NK-92 treated with Interleukin-12 subunit alpha and Interleukin-12 subunit beta, amount 100 ng/mL, for 24 hours (cell line): ENCODE data around the gene CYP2J2.
"Not testable (repeated sequence)": the region's sequence is repeated elsewhere in the genome, so short reads cannot be mapped to it uniquely, and the experiment has no call there.

ENCODE experiments used
- DNase-seq: peaks from one replicate; lab custom pipeline; 2025; lab: John Stamatoyannopoulos, UW

Gene CYP2J2

GRCh38 chr1:59917785-59918180, 8.8 kb downstream of the CYP2J2 start:
- no peak for DNase-seq

- DNase-seq = no peak
Observed at GRCh38 chr1:59917026-59917784, 9.4 kb downstream of the CYP2J2 start.

- no peak for DNase-seq
Observed at GRCh38 chr1:59915516-59915915, 11.1 kb downstream of the CYP2J2 start.

GRCh38 chr1:59914791-59915286, 11.7 kb downstream of the CYP2J2 start:
- not testable (repeated sequence) for DNase-seq

GRCh38 chr1:59908682-59909081, 17.9 kb downstream of the CYP2J2 start:
- no peak for DNase-seq

- DNase-seq = no peak
Observed at GRCh38 chr1:59908084-59908483, 18.5 kb downstream of the CYP2J2 start.

- no peak for DNase-seq
Observed at GRCh38 chr1:59906931-59907330, 19.6 kb downstream of the CYP2J2 start.

- no peak for DNase-seq
Observed at GRCh38 chr1:59903141-59903754, 23.3 kb downstream of the CYP2J2 start.

- DNase-seq = no peak
Observed at GRCh38 chr1:59901770-59902388, 24.7 kb downstream of the CYP2J2 start.

GRCh38 chr1:59900640-59901039, 25.9 kb downstream of the CYP2J2 start:
- no peak for DNase-seq

- no peak for DNase-seq
Observed at GRCh38 chr1:59898927-59899326, 27.6 kb downstream of the CYP2J2 start.

- DNase-seq = no peak
Observed at GRCh38 chr1:59897165-59897564, 29.4 kb downstream of the CYP2J2 start.

- DNase-seq = no peak
Observed at GRCh38 chr1:59892841-59893811, 33.4 kb downstream of the CYP2J2 start.

GRCh38 chr1:59885160-59885832, 41.3 kb downstream of the CYP2J2 start:
- no peak for DNase-seq

GRCh38 chr1:59880735-59881134, 45.8 kb downstream of the CYP2J2 start:
- DNase-seq = no peak

GRCh38 chr1:59879996-59880505, 46.5 kb downstream of the CYP2J2 start:
- no peak for DNase-seq

- DNase-seq = peak; percentile 15
Observed at GRCh38 chr1:59879574-59879973, 47.0 kb downstream of the CYP2J2 start.

- no peak for DNase-seq
Observed at GRCh38 chr1:59878370-59878769, 48.2 kb downstream of the CYP2J2 start.

GRCh38 chr1:59877108-59877682, 49.4 kb downstream of the CYP2J2 start:
- no peak for DNase-seq

GRCh38 chr1:59871746-59872145, 54.8 kb downstream of the CYP2J2 start:
- DNase-seq = no peak

- DNase-seq = no peak
Observed at GRCh38 chr1:59866462-59866861, 60.1 kb downstream of the CYP2J2 start.
